Bronchial smooth muscle cell (primary cell): ENCODE data around the gene ZSWIM2. TPM values are rescaled to one million over a fixed set of nuclear protein-coding genes. Genes with fewer than 3 reads are reported as not detected.

ENCODE experiments used
- total RNA-seq: library from RNA; depleted of rRNA; stranded (reverse); fragments of >200 nt; gene quantifications from 2 replicates; pipeline ENCODE4 v1.2.1, GENCODE V29; 2014

ZSWIM2 gene, protein sequence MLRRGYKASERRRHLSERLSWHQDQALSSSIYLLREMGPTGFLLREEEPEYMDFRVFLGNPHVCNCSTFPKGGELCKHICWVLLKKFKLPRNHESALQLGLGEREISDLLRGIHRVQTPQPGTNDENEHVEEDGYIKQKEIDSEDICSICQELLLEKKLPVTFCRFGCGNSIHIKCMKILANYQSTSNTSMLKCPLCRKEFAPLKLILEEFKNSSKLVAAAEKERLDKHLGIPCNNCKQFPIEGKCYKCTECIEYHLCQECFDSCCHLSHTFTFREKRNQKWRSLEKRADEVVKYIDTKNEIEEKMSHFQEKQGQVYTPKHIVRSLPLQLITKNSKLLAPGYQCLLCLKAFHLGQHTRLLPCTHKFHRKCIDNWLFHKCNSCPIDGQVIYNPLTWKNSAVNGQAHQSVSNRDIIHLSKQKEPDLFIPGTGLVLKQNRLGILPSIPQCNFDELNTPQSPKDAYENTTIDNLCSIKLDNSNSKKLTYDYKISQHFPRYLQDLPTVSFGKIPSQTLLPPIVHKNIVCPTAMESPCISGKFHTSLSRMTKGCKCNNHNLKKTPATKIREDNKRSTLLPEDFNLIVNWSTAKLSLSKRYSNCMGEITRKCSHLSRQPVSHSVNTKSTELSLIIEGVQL
- total RNA-seq: not detected in 2 replicates

DNA sequence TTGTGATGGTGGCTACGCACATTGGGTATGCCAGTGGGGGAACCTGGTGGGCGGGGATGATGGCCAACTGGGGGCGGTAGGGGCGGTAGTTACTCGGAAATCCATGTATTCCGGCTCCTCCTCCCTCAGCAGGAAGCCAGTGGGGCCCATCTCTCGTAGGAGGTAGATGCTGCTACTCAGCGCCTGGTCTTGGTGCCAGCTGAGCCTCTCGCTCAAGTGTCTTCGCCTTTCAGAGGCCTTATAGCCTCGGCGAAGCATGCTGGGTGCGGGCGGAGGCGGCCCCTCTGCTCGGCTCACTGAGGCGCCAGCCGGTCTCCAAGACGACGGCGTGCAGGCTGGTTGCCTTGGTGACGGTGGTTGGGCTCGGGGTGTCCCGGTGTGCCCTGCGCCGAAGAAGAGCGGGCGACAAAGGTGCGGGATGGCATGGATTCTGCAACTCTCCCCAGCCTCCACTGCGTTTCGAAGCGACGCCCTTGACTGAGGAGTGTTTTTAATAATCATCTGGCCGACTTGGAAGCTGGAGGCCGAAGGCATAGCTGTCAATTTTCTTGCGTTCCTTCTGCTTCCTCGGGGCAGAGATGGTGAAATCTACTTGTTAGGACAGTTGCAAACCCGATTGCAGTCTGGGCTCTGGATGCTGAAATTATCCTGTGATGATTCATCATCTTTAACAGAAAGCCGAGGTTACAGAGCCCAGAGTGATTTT is at the start of gene ZSWIM2:
Gene ZSWIM2 (minus strand): TSS at position 298 of the 706 bp plus-strand sequence. CDS start 40 bp downstream, at position 258.

Other genes starting within 250 kb of the ZSWIM2 start
- 22.8 and 32.0 TPM in 2 replicates for gene FAM171B, start 155.1 kb downstream of the ZSWIM2 start, total RNA-seq